Measurements from ENCODE around the gene HSPB1.

GRCh38 chr7:76301000-76301399 lies 1.5 kb upstream of the HSPB1 start:
- no peak for TF ChIP-seq CTCF (IDR thresholded peaks at IDR 0.05)
- TF ChIP-seq POLR2AphosphoS5 (IDR thresholded peaks at IDR 0.05) = no peak

All from breast epithelium (tissue), 3 donors.